ENCODE measurements around the gene BDKRB2. TPM values are rescaled to one million over a fixed set of nuclear protein-coding genes. Genes with fewer than 3 reads are reported as not detected.

The BDKRB2 gene
- total RNA-seq, 2 experiments from 2014 or later: not detected

DNA sequence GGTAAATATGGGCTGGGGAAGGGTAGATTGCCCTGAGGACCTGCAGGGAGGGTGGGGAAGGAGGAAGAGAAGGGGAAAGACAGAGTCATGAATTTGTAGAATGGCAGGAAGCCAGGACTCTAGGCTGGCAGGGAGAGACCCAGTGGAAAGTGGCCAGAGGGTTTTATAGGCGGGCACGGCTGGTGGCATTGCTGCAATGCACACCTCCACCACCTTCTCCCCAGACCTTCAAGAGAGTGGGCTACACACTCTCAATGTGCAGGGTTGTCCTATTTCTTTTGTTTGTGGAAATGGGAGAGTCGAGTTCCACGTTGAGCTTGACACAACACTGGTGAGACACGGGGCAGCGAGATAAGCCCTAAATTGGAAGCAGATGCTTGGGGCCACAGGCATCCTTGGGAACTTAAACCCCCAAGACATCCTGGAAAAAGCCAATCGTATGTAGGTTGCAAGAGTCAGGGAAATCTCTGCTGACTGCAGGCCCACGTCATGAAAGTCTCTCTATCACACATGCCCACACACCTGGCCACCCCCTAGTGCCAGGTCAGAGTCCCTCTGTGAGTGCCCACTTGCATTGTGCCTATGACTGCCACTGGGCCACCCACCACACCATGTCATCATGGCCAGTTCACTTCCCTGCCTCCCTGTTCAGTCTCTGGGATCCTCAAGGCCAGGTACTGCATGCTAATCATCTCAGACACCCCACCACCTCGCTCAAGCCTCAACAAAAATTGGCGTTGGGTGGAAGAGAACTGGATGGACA, 38.0 kb upstream of the BDKRB2 start:
- Mint-ChIP-seq H3K36me3 (no peaks in the 10 kb centered on the region), H3K4me3 (no peak overlapping the region), H3K27ac (no peak overlapping the region), H3K9me3 (ENCODE audit: low read depth) (no peaks in the 10 kb centered on the region), H3K27me3 (no peaks in the 10 kb centered on the region), H3K4me1 (no peaks in the 10 kb centered on the region)
- CTCF ChIA-PET: no interaction called here
- DNase-seq (peak; percentile 7), ATAC-seq (no peak)

DNA sequence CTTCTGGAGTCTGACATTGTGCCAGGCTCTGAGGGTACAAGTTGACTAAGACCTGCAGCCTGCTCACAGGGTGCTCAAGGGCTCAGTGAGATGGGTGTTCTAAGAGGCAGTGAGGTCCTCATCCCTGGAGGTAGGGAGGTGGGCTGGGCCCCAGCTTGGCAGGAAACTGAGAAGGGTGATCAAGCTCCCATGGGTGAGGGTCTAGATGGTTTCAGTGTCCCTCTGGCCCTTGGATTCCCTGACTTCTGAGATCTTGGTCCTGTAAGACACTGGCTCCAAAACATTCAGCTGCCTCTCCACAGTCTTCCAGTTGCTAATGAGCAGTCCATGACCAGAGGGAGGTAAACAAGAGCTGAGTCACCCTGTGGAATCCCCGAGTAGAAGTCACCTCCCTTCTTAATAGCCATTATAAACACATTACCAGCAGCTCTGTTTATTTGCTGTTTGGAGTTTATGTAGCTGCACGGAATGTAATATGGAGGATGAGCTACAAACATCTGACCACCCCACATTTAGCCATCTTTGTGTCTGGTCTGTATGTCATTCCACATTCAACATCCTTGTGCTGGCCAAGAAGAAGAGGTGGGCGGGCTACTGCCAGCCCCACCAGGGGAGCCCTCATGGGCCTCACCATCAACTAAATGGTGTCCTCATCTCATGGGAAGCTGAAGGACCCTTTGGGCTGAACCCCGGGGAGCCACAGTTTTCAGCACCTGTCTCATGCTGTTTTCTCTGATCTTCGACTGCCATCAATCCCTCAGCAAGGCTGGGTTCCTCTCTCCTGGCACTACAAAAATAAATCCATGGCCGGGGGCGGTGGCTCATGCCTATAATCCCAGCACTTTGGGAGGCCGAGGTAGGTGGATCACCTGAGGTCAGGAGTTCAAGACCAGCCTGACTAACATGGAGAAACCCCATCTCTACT, 37.2 kb upstream of the BDKRB2 start:
- no peak for ATAC-seq

DNA sequence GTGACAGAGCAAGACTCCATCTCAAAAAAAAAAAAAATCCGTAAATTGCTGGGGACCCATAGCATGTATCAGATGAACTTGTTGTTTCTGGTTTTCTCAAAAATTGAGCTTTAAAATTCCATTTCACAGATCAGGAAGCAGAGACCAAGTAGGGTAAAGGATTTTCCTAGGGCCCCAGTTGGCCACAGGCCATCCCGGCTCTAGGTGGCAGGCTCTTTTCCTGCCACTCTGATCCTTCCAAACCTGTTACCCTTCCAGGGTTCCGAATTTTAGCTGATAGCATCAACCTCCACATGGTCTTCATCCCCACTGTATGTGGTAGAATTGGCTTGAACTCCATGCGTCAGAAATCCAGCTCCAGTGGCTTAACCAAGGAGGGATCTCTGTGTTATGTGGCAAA, 36.1 kb upstream of the BDKRB2 start:
- Mint-ChIP-seq H3K9me3 (ENCODE audit: low read depth) (no peaks in the 10 kb centered on the region), H3K36me3 (no peaks in the 10 kb centered on the region), H3K4me3 (no peak overlapping the region), H3K27me3 (no peaks in the 10 kb centered on the region), H3K27ac (no peak overlapping the region), H3K4me1 (no peaks in the 10 kb centered on the region)
- DNase-seq: no peak
- ATAC-seq: no peak
- CTCF ChIA-PET: interaction anchor here (1.6 kb wide), 1 partner anchor 9 kb away, joined by 5 read pairs; no protein-coding TSS in a partner anchor

More for the DNA sequence above, 37.2 kb upstream of the BDKRB2 start:
- CTCF ChIA-PET: no interaction called here
- peak; percentile 31 for DNase-seq
- no peak overlapping the region for H3K27ac Mint-ChIP-seq
- no peaks in the 10 kb centered on the region for H3K36me3 Mint-ChIP-seq
- no peaks in the 10 kb centered on the region for H3K9me3 Mint-ChIP-seq (ENCODE audit: low read depth)
- H3K4me3 Mint-ChIP-seq: no peak overlapping the region
- no peaks in the 10 kb centered on the region for H3K27me3 Mint-ChIP-seq
- no peaks in the 10 kb centered on the region for H3K4me1 Mint-ChIP-seq

DNA sequence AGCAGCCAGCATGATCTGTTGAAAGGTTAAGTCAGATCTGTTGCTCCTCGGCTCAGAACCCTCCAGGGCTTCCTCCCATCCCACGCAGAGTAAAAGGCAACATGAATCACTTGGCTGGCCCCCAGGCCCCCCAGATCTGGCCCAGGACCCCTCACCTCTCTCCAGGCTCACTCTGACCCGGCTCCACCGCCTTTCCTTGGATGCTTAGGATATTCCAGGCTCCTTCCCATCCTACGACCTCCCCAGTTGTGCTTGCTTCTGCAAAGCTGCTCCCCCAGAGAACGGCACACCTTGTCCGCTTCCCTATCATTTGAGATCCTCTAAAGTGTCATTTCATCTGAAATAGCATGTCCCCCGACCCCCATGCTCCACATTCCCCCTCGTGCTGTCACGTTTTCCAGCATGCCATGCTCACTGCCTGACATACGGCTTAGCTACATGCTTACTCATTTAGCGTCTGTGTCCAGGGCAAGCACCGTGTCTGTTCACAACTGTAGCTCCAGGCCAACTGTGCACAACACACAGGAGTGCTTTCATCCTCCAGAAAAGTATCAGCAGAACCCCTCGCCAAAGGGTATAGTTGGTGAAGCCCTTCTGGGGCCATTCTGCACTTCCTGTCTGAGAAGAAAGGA, 33.6 kb upstream of the BDKRB2 start:
- no peak overlapping the region for H3K4me3 Mint-ChIP-seq
- no peaks in the 10 kb centered on the region for H3K36me3 Mint-ChIP-seq
- H3K4me1 Mint-ChIP-seq: no peaks in the 10 kb centered on the region
- CTCF ChIA-PET: no interaction called here
- peaks cover 4% of the 10 kb centered on the region for H3K27me3 Mint-ChIP-seq
- ATAC-seq (no peak), DNase-seq (no peak)
- no peaks in the 10 kb centered on the region for H3K9me3 Mint-ChIP-seq (ENCODE audit: low read depth)
- no peak overlapping the region for H3K27ac Mint-ChIP-seq

DNA sequence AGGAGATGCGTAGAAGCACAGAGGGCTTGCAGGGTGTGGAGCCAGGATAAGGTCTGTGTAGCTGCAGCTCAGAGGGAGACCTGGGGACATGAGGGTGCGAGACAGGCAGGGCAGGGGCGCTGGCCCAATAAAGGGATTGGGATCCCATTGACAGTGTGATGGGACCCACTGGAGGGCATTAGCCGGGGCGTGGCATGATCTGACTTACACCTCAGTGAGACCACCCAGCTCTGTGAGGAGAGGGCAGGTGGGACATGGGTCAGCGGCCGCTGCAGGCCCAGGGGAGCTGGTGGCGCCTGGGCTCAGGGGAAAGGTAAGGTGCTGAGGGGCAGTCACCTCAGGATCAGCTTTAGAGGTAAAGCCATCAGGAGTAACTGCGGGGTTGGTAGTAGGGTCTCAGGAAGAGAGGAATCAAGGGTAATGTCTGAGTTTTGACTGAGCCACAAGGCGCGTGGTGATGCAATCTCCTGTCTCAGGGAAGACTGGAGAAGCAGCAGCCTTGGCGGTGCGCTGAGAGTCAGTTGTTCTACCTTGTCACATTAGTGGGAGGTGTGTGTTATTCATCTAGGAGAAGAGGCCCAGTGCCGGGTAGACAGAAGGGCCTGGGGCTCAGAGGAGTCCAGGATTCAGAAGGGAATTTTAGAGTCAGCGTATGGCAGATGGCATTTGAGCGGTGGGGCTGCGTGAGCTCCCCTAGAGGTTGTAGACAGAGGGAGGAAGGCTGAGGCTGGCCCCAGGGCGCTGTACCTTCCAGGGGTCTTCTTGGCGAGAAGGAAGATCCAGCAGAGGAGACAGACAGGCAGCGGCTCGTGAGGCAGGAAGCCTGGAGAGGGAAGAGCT, 30.8 kb upstream of the BDKRB2 start:
- ATAC-seq: no peak
- no peak overlapping the region for H3K4me3 Mint-ChIP-seq
- H3K36me3 Mint-ChIP-seq: no peaks in the 10 kb centered on the region
- H3K4me1 Mint-ChIP-seq: no peaks in the 10 kb centered on the region
- DNase-seq: no peak
- H3K9me3 Mint-ChIP-seq (ENCODE audit: low read depth): no peaks in the 10 kb centered on the region
- H3K27me3 Mint-ChIP-seq: peaks cover 4% of the 10 kb centered on the region
- CTCF ChIA-PET: no interaction called here
- H3K27ac Mint-ChIP-seq: no peak overlapping the region

DNA sequence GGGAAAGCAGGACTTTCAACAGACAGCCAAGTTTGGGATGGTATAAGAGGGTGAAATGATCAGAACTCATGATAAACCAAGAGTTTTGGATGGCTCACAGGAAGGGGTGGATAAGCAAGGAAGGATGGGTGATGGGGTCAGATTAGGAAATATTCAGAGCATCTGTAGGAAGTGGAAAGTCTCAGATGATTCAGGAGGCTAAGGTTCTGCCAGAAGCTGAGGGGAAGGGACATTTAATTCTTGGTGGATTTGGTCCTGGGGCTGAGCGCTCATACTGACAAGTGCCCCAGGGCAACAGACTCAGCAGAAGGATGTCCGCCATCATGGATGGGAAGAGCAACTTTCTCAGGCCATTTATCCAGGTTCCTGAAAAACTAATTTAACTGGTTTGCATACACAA, 28.4 kb upstream of the BDKRB2 start:
- H3K36me3 Mint-ChIP-seq: no peaks in the 10 kb centered on the region
- ATAC-seq (no peak), DNase-seq (no peak)
- no peak overlapping the region for H3K27ac Mint-ChIP-seq
- no peak overlapping the region for H3K4me3 Mint-ChIP-seq
- no peaks in the 10 kb centered on the region for H3K4me1 Mint-ChIP-seq
- peaks cover 4% of the 10 kb centered on the region for H3K27me3 Mint-ChIP-seq
- H3K9me3 Mint-ChIP-seq (ENCODE audit: low read depth): no peaks in the 10 kb centered on the region
- CTCF ChIA-PET: no interaction called here

DNA sequence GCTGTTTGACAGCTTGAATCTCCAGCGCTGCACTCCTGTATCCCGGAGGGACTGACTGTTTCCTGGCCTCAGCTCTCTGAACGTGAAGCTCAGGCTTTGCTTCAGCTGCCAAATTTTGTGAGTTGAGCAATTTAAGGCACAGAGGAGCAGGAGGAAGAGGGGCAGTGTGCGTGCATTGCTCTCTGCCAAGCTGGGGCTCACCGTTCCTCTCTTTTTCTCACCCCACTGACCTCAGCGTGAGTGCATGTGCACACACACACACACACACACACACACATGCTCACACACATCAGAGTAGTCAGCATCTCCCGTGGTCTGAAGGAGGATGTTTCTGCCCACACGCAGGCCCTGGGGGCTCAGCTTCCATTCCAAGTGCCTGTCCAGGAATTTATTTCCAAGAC, 27.8 kb upstream of the BDKRB2 start:
- H3K36me3 Mint-ChIP-seq: no peaks in the 10 kb centered on the region
- H3K9me3 Mint-ChIP-seq (ENCODE audit: low read depth): no peaks in the 10 kb centered on the region
- CTCF ChIA-PET: no interaction called here
- H3K27ac Mint-ChIP-seq: no peak overlapping the region
- no peak for DNase-seq
- no peaks in the 10 kb centered on the region for H3K4me1 Mint-ChIP-seq
- peaks cover 4% of the 10 kb centered on the region for H3K27me3 Mint-ChIP-seq
- no peak overlapping the region for H3K4me3 Mint-ChIP-seq
- no peak for ATAC-seq

DNA sequence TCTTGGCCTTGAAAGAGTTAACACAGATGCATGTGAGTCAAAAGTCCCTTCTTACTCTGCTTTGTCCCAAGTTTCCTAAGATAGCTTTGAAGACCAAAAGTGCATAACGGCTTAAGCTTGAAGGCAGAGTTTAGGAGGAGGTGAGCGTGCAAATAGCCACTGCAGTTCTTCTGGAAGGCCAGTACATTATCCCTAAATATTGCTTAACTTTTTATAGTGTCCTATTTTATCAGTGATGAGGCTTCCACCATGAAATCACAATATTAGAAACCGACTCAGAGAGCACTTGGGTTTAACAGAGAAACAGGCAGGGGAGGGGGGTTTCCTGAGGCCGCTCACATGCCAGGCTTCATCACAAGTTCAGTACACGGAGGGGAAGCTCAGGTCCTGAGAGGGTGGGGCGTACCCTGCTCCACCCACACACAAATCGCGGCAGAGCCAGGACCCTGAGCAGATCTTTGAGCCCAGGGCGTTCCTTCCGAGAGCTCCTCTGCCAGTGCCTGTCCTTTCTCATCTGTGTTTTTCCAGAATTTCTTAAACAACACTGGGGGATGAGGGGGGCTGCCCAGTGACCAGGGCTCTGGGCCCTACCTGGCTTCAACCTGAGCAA, 26.8 kb upstream of the BDKRB2 start:
- CTCF ChIA-PET: no interaction called here
- Mint-ChIP-seq H3K4me3 (no peak overlapping the region), H3K36me3 (no peaks in the 10 kb centered on the region), H3K9me3 (ENCODE audit: low read depth) (no peaks in the 10 kb centered on the region), H3K4me1 (no peaks in the 10 kb centered on the region), H3K27ac (no peak overlapping the region), H3K27me3 (peaks cover 4% of the 10 kb centered on the region)
- DNase-seq (no peak), ATAC-seq (no peak)

DNA sequence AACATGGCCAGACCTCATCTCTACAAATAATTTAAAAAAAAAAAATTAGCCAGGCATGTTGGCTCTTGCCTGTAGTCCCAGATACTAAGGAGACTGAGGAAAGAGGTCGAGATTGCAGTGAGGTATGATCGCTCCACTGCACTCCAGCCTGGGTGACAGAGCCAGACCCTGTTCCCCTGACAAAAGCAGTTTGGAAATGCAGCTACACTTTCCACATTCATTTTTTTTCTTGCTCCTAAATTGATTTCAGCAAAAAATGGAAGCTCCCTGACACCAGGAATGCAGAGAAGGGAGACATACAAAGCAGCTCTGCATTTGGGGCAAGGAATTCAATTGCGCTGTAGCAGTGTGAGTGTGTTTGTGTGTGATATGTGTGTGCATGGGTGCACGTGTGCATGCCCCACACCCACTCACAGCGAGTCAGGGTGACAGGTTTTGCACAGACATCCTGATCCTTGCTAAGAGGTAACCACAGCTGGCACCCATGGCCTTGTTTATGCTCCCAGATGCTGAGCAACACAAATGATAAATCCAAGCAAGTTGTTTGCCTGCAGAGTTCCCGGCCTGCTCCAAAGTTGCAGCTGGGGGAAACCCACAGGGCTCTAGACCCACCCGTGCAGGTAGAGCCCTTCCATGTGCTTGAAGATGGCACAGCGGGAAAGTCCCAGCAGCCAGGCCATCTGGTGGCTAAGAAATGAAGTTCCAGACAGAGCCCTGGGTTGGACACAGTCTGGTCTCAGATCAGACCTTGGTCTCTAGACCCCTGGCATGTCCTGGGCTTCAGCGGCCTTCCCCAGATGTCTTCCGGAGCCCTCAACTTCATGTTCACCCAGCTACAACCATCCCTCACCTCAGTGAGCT, 25.9 kb upstream of the BDKRB2 start:
- no peaks in the 10 kb centered on the region for H3K4me1 Mint-ChIP-seq
- CTCF ChIA-PET: interaction anchor here (0.6 kb wide), 1 partner anchor 84 kb away, joined by 3 read pairs; no protein-coding TSS in a partner anchor
- H3K4me3 Mint-ChIP-seq: no peak overlapping the region
- no peak for ATAC-seq
- no peak for DNase-seq
- H3K27me3 Mint-ChIP-seq: peaks cover 4% of the 10 kb centered on the region
- H3K27ac Mint-ChIP-seq: no peak overlapping the region
- H3K9me3 Mint-ChIP-seq (ENCODE audit: low read depth): no peaks in the 10 kb centered on the region
- no peaks in the 10 kb centered on the region for H3K36me3 Mint-ChIP-seq

DNA sequence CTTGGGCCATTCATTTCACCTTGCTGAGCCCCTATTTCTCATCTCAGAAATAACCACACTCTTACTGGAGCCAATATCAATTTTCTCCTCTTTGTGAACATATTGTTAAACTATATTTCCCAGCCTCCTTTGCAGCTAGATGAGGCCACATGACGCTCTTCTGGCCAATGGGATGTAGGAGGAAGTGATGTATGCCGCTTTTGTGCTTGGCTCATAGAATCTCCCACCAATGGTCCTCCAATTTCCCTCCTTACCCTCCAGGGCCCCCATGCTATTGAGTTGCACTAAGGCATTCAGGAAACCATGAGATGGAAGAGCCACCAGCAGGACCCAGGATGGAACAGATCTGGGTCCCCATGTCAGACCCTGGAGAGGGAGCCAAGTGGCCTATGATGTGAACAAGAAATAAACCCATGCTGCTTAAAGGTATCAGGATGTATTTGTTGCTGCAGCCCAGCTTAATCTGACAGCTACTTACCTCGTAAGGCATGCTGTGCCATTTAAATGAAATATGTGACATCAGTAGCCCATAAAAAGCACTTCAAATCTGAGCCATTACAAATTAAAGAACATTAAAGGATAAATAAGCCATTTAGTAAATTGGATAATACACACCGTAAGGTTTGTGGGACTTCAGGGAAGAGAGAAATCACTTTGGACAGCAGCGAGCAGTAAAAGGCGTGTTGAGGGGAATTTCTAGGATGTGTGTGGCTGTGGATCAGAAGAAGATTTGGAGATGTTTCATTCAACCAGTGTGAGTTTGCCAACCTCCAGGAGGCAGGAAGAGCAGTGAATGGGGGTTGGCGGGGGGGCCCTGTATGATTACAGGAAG, 24.4 kb upstream of the BDKRB2 start:
- Mint-ChIP-seq H3K27me3 (peaks cover 3% of the 10 kb centered on the region), H3K27ac (no peak overlapping the region), H3K4me1 (no peaks in the 10 kb centered on the region), H3K9me3 (ENCODE audit: low read depth) (no peaks in the 10 kb centered on the region), H3K36me3 (no peaks in the 10 kb centered on the region), H3K4me3 (no peak overlapping the region)
- ATAC-seq (no peak), DNase-seq (no peak)
- CTCF ChIA-PET: no interaction called here

DNA sequence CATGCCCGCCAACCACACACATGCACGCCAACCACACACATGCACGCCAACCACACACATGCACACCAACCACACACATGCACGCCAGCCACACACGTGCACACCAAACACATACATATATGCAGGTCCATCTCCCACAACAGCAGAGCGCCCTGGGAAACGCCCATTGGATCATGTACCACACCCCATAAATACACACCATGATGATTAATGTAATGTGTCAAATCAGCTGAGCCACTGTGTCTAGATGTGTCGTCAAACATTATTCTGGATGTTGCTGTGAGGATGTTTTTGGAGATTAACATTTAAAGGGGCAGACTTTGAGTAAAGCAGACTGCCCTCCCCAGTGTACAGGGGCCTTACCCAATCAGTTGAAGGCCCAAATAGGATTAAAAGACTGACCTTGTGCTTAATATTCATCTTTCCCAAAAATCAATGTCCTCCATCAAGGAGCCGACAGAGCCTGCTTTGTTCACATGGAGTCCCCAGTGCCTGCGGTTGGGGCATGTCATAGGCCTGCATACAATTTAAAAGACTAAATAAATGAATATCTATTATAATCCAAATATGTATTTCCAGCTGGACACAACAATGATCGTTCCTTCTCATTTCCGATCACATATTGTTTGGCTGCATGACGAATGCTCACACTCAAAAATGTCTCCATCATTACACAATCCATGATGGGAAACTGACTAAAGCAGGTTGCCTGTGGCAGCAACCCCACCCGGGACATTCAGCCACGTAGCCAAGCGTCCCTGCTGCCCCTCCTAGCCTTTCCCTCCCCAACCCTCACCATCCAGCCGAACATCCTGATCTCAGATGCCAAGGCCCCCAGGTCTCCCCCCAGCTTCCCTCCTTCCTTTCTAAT, 23.2 kb upstream of the BDKRB2 start:
- H3K27me3 Mint-ChIP-seq: peaks cover 3% of the 10 kb centered on the region
- H3K4me1 Mint-ChIP-seq: no peaks in the 10 kb centered on the region
- DNase-seq (no peak), ATAC-seq (no peak)
- no peaks in the 10 kb centered on the region for H3K36me3 Mint-ChIP-seq
- no peaks in the 10 kb centered on the region for H3K9me3 Mint-ChIP-seq (ENCODE audit: low read depth)
- CTCF ChIA-PET: no interaction called here
- no peak overlapping the region for H3K4me3 Mint-ChIP-seq
- H3K27ac Mint-ChIP-seq: no peak overlapping the region

Data from activated CD8-positive, alpha-beta memory T cell treated with anti-CD3 and anti-CD28 coated beads, Interleukin-2, amount 10 ng/mL, durations not matched to agents 7 days and 5 days (primary cell).